Natural killer cell treated with Interleukin-12 subunit alpha and Interleukin-12 subunit beta and Interleukin-15 and Interleukin-18, amount 100 ng/mL, for 72 hours (primary cell): Measurements from ENCODE around the gene CCDC177. TPM values are rescaled to one million over a fixed set of nuclear protein-coding genes. Genes with fewer than 3 reads are reported as not detected.
"Not testable (repeated sequence)": the region's sequence is repeated elsewhere in the genome, so short reads cannot be mapped to it uniquely, and the experiment has no call there.

Experiments
- ATAC-seq, 2 donors: fragments of 150-1000 bp; cut with Tn5 transposase in 1 of 2; sonication (Bioruptor Pico), chemical (Tn5 transposase) in 1 of 2; 2 replicates each; pipeline ENCODE4 v1.10.0; 2021
- DNase-seq: peaks from one replicate; pipeline ENCODE4 v3.0.0; 2022; ENCODE audit warnings: low spot score
- H3K27ac Mint-ChIP-seq, 2 donors: 1 replicate in 1 of 2; 2 replicates in 1 of 2; pipeline ENCODE4 v1.8.0; 2022; ENCODE audit warnings: mixed read lengths in 2 of 2, mild to moderate bottlenecking in 1 of 2, moderate library complexity in 1 of 2
- H3K27me3 Mint-ChIP-seq, 2 donors: 1 replicate in 1 of 2; 2 replicates in 1 of 2; pipeline ENCODE4 v1.8.0; 2022; ENCODE audit warnings: mixed read lengths in 2 of 2
- H3K36me3 Mint-ChIP-seq: one replicate; pipeline ENCODE4 v1.8.0; 2022; ENCODE audit warnings: mixed read lengths
- H3K4me1 Mint-ChIP-seq, 2 donors: 1 replicate in 1 of 2; 2 replicates in 1 of 2; pipeline ENCODE4 v1.8.0; 2022; ENCODE audit warnings: low read depth in 2 of 2, mixed read lengths in 2 of 2, mild to moderate bottlenecking in 1 of 2
- H3K4me3 Mint-ChIP-seq: one replicate; pipeline ENCODE4 v1.8.0; 2022; ENCODE audit warnings: mixed read lengths
- H3K9me3 Mint-ChIP-seq: 2 replicates; pipeline ENCODE4 v1.8.0; 2022; ENCODE audit warnings: mixed read lengths
- total RNA-seq, 2 donors: library from RNA; stranded (reverse); gene quantifications; one replicate each; pipeline ENCODE4 v1.2.3, GENCODE V29; 2022

Gene CCDC177
- total RNA-seq, 2 donors from 2014 or later, result not detected

DNA sequence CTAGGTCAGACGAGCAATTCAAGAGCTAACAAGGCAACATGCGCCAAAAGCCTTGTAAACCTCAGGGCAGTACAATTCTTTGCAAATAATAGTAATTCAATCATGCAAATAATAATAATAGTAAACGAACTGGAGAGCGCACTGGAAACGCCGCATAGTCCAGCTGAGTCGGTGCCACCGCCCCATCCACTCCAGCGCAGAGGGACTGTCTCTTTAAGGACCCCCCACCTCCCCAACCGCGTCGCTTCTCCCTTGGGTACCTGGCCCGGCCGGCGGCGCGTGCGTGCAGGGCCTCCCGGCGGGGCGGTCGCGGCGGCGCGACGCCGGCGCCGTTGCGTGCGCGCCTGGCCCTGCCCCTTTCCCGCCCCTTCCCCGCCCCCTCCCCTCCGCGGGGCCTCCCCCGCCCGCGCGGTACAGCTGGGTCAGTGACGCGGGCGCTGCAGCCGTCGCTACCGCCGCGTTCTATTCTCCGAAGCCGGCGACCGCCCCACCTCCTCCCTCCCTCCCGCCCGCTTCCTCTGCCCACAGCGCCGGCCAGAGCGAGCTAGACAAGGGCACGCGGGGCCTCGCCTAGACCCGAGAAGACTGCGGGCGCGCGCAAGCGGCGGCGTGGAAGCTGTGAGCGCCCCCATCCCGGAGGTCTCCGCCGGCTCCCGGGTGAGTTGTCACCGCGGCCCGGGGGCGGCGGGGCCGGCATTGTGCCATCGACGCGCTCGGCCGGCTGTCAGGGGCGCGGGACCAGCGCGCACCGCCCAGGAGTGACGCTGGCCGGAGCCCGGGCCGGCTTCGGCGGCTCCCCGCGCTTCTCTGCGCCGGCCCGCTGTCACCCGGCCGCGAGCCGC, 36.7 kb upstream of the CCDC177 start, which contains the start of gene SUSD6:
TSS of gene SUSD6 (plus strand) at position 425 of the 842 bp plus-strand sequence. CDS start 46,997 bp downstream, outside the sequence.
- Mint-ChIP-seq H3K27ac (peak within 1 kb of the TSS; percentile 93 to 96), H3K9me3 (no peaks in the 10 kb centered on the region), H3K27me3 (no peaks in the 10 kb centered on the region), H3K4me3 (peak within 1 kb of the TSS; percentile 90), H3K36me3 (peaks cover 12% of the 10 kb centered on the region), H3K4me1 (peaks cover 49 to 59% of the 10 kb centered on the region in 2 donors)
- peak; percentile 92 for DNase-seq
- peak; percentile 89 to 94 for ATAC-seq

DNA sequence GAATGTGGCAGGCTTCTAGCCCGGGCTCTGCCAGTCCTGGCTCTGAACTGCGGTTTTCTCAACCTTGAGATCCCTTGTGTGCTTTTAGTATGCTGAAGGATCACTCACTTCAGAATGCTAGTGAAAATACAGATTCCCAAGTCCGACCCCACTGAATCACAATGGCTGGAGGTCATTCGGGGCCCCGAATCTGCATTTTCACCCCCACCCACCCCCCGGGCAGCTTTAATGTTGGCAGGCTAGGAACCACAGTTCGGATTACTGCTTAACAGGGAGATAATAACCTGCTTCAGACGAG, 36.2 kb upstream of the CCDC177 start:
- Mint-ChIP-seq H3K27me3 (no peaks in the 10 kb centered on the region), H3K4me3 (peak overlapping the region; percentile 81), H3K36me3 (peaks cover 12% of the 10 kb centered on the region), H3K9me3 (no peaks in the 10 kb centered on the region), H3K4me1 (peaks cover 43 to 54% of the 10 kb centered on the region in 2 donors), H3K27ac (peak overlapping the region; percentile 73 to 90)
- ATAC-seq, result no peak
- DNase-seq, result no peak

DNA sequence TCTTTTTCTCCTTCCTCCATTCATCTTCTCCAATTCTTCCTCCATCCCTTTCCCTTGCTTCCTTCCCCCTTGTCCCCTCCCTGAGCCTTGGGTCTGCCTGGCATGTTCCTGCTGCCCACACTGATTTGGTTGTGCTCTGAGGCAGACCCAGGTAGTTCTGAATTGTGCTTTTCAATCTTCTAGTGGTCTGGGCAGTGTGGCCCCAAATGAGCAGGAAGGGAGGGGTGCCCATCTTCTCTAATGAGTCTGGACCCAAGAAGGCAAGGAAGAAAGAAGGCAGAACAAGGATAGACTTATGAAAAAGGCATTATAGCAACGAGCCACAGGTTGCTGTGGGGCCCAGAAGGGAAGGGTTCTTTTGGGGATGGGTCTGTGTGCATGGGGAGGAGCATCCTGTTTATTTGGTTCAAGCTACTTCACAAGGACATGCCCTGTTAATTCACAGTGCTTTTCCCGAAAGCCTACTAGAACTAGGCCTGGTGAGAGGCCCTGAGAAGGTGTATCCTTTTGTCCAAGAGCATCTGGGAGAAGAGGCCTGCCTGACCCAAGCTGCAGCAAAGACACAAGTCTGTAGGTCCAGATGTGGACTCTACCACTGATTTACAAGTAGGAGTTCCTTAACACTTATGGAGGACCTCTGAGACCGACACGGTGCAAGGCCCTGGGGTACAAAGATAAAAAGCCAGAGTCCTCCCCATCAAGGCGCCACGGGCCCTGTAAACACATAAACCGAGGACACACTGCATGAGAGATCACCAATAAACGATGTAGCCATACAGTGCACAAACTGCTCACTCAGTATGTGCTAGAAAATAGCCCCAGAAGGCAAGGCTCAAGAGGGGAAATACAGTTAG, 35.6 kb upstream of the CCDC177 start:
- no peaks in the 10 kb centered on the region for H3K9me3 Mint-ChIP-seq
- H3K4me3 Mint-ChIP-seq, result peak overlapping the region; percentile 81
- no peaks in the 10 kb centered on the region for H3K27me3 Mint-ChIP-seq
- DNase-seq (no peak), ATAC-seq (no peak)
- peaks cover 8% of the 10 kb centered on the region for H3K36me3 Mint-ChIP-seq
- H3K27ac Mint-ChIP-seq, result peak overlapping the region; percentile 73 to 90
- peaks cover 37 to 48% of the 10 kb centered on the region in 2 donors for H3K4me1 Mint-ChIP-seq

GRCh38 chr14:69606258-69607184, 31.9 kb upstream of the CCDC177 start:
- Mint-ChIP-seq H3K27me3 (no peaks in the 10 kb centered on the region), H3K9me3 (no peaks in the 10 kb centered on the region), H3K27ac (peak overlapping the region; percentile 16 to 62), H3K4me1 (peaks cover 21 to 26% of the 10 kb centered on the region in 2 donors), H3K4me3 (no peak overlapping the region), H3K36me3 (no peaks in the 10 kb centered on the region)
- ATAC-seq, result no peak
- no peak for DNase-seq

- Mint-ChIP-seq H3K9me3 (no peaks in the 10 kb centered on the region), H3K27me3 (no peaks in the 10 kb centered on the region), H3K27ac (no peak overlapping the region), H3K4me3 (no peak overlapping the region), H3K36me3 (no peaks in the 10 kb centered on the region), H3K4me1 (peaks cover 21 to 24% of the 10 kb centered on the region in 2 donors)
- peak; percentile 25 to 33 for ATAC-seq
- no peak for DNase-seq
Observed at GRCh38 chr14:69605738-69606137, 31.1 kb upstream of the CCDC177 start.

DNA sequence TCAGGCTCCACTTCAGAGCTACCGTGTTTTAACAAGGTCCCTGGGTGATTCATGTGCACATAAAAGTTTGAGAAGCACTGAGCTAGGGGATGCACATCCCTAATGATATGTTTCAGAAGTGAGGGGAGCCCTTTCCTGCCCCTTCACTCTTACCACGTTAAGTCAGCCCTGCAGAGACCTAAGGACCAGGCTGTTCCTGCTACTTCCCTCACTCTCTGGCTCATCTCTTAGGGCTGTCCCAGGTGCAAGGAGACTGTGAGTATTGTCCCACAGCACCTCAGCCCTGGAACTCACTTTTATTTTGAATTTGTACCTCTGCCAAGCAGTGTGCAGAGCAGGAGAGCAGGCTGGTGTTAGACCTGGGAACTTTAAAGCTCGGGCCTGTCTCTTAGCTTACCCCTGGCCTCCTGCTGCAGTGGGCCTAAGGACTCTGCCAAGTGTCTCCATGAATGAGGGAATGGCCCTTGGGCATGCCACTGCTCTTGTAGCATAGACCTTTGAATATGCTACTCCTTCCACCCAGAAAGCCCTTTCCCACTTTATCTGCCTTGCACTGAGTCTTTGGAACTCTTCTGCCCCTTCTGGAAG, 25.7 kb upstream of the CCDC177 start:
- no peak overlapping the region for H3K27ac Mint-ChIP-seq
- no peak for DNase-seq
- peak in 1 of 2 donors; percentile 55 for ATAC-seq
- no peaks in the 10 kb centered on the region for H3K27me3 Mint-ChIP-seq
- no peak overlapping the region for H3K4me3 Mint-ChIP-seq
- H3K36me3 Mint-ChIP-seq, result no peaks in the 10 kb centered on the region
- H3K9me3 Mint-ChIP-seq, result no peaks in the 10 kb centered on the region
- peaks cover 9% of the 10 kb centered on the region in 2 donors for H3K4me1 Mint-ChIP-seq

- not testable (repeated sequence) for DNase-seq, H3K4me3 Mint-ChIP-seq, H3K27me3 Mint-ChIP-seq, H3K36me3 Mint-ChIP-seq, H3K4me1 Mint-ChIP-seq, H3K9me3 Mint-ChIP-seq, ATAC-seq, H3K27ac Mint-ChIP-seq
Observed at GRCh38 chr14:69599431-69599830, 24.8 kb upstream of the CCDC177 start.

DNA sequence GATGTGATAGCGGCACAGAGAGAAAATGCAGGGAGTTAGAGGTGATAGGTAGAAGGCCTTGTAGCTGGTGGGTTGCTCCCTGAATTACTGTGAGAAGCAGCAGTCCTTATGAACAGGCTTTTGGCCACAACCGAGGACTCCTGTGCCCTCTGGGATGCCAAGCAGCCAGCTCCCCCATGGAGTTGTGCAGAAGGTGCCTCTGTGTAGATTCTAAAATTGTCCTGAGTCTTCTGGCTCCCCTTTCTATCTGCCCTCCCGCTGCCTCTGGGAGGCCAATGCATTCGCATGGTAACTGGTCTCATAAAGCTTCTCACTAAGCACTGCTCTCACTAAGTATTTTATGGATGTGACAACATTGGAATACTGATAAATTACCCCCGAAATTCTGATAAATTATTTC, 20.7 kb upstream of the CCDC177 start:
- ATAC-seq (no peak), DNase-seq (no peak)
- no peak overlapping the region for H3K4me3 Mint-ChIP-seq
- no peaks in the 10 kb centered on the region for H3K27me3 Mint-ChIP-seq
- H3K36me3 Mint-ChIP-seq, result no peaks in the 10 kb centered on the region
- no peaks in the 10 kb centered on the region for H3K9me3 Mint-ChIP-seq
- no peak overlapping the region for H3K27ac Mint-ChIP-seq
- H3K4me1 Mint-ChIP-seq, result peaks cover 0 to 9% of the 10 kb centered on the region in 2 donors

GRCh38 chr14:69594846-69595245, 20.2 kb upstream of the CCDC177 start:
- no peaks in the 10 kb centered on the region for H3K27me3 Mint-ChIP-seq
- H3K36me3 Mint-ChIP-seq, result no peaks in the 10 kb centered on the region
- peaks cover 0 to 9% of the 10 kb centered on the region in 2 donors for H3K4me1 Mint-ChIP-seq
- no peak for DNase-seq
- no peaks in the 10 kb centered on the region for H3K9me3 Mint-ChIP-seq
- no peak overlapping the region for H3K27ac Mint-ChIP-seq
- no peak for ATAC-seq
- no peak overlapping the region for H3K4me3 Mint-ChIP-seq

- ATAC-seq (peak in 1 of 2 donors; percentile 53), DNase-seq (no peak)
- no peak overlapping the region for H3K27ac Mint-ChIP-seq
- no peaks in the 10 kb centered on the region for H3K9me3 Mint-ChIP-seq
- no peak overlapping the region for H3K4me3 Mint-ChIP-seq
- peaks cover 0 to 9% of the 10 kb centered on the region in 2 donors for H3K4me1 Mint-ChIP-seq
- no peaks in the 10 kb centered on the region for H3K36me3 Mint-ChIP-seq
- no peaks in the 10 kb centered on the region for H3K27me3 Mint-ChIP-seq
Observed at GRCh38 chr14:69593018-69593677, 18.5 kb upstream of the CCDC177 start.

DNA sequence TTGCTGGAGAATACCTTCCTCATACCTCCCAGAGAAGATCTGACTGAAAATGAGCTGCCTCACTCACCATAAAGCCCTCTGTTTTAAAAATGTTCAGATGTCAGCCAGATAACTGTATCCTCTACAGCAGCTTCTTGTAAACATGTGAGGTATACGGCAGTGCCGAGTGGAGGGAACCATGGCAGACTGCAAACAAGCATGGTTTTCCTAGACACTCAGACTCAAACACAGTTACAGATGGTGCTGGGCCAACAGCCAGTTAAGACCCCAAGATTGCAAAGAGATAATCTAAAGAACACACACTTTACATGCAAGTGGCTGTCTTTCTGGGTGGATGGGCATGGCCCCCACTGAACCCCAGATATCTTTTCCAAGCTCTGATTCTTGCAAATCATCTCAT, 16.6 kb upstream of the CCDC177 start:
- no peaks in the 10 kb centered on the region for H3K36me3 Mint-ChIP-seq
- no peak for ATAC-seq
- peak overlapping the region in 1 of 2 donors; percentile 20 for H3K27ac Mint-ChIP-seq
- no peaks in the 10 kb centered on the region for H3K9me3 Mint-ChIP-seq
- no peaks in the 10 kb centered on the region for H3K27me3 Mint-ChIP-seq
- no peak overlapping the region for H3K4me3 Mint-ChIP-seq
- no peak for DNase-seq
- peaks cover 0 to 9% of the 10 kb centered on the region in 2 donors for H3K4me1 Mint-ChIP-seq

- no peaks in the 10 kb centered on the region for H3K9me3 Mint-ChIP-seq
- H3K4me3 Mint-ChIP-seq, result no peak overlapping the region
- DNase-seq (no peak), ATAC-seq (peak in 1 of 2 donors; percentile 44)
- no peaks in the 10 kb centered on the region for H3K27me3 Mint-ChIP-seq
- peaks cover 4 to 5% of the 10 kb centered on the region in 2 donors for H3K4me1 Mint-ChIP-seq
- H3K36me3 Mint-ChIP-seq, result no peaks in the 10 kb centered on the region
- H3K27ac Mint-ChIP-seq, result no peak overlapping the region
Observed at GRCh38 chr14:69587389-69587788, 12.7 kb upstream of the CCDC177 start.
